BJ (cell line): Measurements from ENCODE around the gene DPYSL5. TPM values are rescaled to one million over a fixed set of nuclear protein-coding genes. Genes with fewer than 3 reads are reported as not detected.

Source experiments
- CTCF ChIA-PET: fragments of 350-600 bp; formaldehyde crosslinking; extraction: SDS; loops from one replicate; lab custom pipeline; 2021; ENCODE audit warnings: antibody characterized with exemption, inconsistent platforms; lab: Yijun Ruan, JAX
- POLR2A ChIA-PET: fragments of 300-600 bp; sonication (Branson Sonifier 250); formaldehyde crosslinking; extraction: SDS; loops from one replicate; lab custom pipeline; 2021; ENCODE audit warnings: antibody characterized with exemption; lab: Charles Lee
- DNase-seq: peaks from one replicate; pipeline ENCODE4 v3.0.0-alpha.2; 2011; ENCODE audit warnings: low read depth
- H3K27me3 ChIP-seq: 2 replicates; pipeline ENCODE4 v1.6.0; 2011; ENCODE audit warnings: low read length; ENCODE audit not compliant: control insufficient read depth, insufficient read depth
- H3K36me3 ChIP-seq: 2 replicates; pipeline ENCODE4 v1.5.1; 2011; ENCODE audit warnings: low read length; ENCODE audit not compliant: control insufficient read depth, insufficient read depth
- H3K4me3 ChIP-seq: 2 replicates; pipeline ENCODE4 v1.5.1; 2011; ENCODE audit warnings: low read depth, mild to moderate bottlenecking, control low read depth, low read length
- polyA plus RNA-seq: library from polyadenylated mRNA; depleted of rRNA; stranded (reverse); fragments of >200 nt; gene quantifications from 2 replicates; pipeline ENCODE4 v1.2.3, GENCODE V29; 2011
- TF ChIP-seq, protein P1 (sequence below): IDR thresholded peaks from 2 replicates; pipeline ENCODE4 v1.5.1; 2011; ENCODE audit warnings: low read depth, mild to moderate bottlenecking, control low read depth, inconsistent platforms, low read length, moderate library complexity; ENCODE audit not compliant: insufficient read depth

DPYSL5 gene
- polyA plus RNA-seq, 1 experiment: not detected

DNA sequence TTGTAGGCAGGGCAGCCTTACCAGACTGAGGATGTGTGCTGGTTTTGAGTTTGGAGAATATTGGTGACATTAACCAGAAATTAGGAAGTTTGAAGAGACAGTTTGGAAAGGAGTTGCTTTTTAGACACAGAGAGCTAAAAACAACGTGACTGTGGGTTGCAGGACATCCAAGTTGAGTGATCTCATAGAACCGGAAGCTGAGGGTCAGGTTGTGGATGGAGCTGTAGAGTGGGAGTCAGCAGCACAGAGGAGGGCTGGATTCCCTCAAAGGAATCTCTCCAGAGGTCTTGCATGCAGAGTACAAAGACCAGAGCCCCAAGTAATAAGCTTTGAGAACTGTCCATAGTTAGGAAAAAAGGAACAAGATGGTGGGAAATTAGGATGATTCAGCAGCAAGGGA lies 131.8 kb downstream of the DPYSL5 start:
- no peaks in the 10 kb centered on the region for H3K36me3 ChIP-seq
- TF ChIP-seq, protein P1, sequence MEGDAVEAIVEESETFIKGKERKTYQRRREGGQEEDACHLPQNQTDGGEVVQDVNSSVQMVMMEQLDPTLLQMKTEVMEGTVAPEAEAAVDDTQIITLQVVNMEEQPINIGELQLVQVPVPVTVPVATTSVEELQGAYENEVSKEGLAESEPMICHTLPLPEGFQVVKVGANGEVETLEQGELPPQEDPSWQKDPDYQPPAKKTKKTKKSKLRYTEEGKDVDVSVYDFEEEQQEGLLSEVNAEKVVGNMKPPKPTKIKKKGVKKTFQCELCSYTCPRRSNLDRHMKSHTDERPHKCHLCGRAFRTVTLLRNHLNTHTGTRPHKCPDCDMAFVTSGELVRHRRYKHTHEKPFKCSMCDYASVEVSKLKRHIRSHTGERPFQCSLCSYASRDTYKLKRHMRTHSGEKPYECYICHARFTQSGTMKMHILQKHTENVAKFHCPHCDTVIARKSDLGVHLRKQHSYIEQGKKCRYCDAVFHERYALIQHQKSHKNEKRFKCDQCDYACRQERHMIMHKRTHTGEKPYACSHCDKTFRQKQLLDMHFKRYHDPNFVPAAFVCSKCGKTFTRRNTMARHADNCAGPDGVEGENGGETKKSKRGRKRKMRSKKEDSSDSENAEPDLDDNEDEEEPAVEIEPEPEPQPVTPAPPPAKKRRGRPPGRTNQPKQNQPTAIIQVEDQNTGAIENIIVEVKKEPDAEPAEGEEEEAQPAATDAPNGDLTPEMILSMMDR: no peak
- no peak overlapping the region for H3K4me3 ChIP-seq
- CTCF ChIA-PET: interaction anchor here (1.0 to 1.3 kb wide), 2 partner anchors 18 to 33 kb away, joined by 3 read pairs; no protein-coding TSS in a partner anchor
- no peak for DNase-seq
- POLR2A ChIA-PET: no interaction called here
- no peaks in the 10 kb centered on the region for H3K27me3 ChIP-seq

DNA sequence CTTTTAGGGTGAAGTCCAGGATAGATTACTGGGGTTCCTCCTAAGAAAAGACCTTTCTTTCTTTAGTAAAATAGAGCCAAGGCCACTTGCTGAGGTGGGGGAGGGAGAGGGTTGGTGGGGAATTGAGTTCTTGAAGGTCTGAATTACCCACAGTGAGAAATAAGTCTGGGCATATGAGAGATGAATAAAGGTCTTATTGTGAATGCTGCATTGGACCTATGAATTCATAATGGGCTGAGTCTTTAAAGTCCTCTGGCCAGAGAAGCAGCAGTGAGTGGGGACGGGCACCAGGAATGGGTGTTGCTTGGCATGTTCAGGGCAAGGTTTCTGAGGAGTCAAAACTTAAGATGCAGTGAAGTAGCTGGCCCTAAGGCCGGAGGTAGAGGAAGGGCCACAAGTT lies 133.0 kb downstream of the DPYSL5 start:
- H3K4me3 ChIP-seq: no peak overlapping the region
- H3K36me3 ChIP-seq: no peaks in the 10 kb centered on the region
- CTCF ChIA-PET: interaction anchor here (4.2 kb wide), 1 partner anchor 19 kb away, joined by 18 read pairs; no protein-coding TSS in a partner anchor
- POLR2A ChIA-PET: no interaction called here
- no peak for DNase-seq
- no peaks in the 10 kb centered on the region for H3K27me3 ChIP-seq
- TF ChIP-seq, protein P1: no peak

DNA sequence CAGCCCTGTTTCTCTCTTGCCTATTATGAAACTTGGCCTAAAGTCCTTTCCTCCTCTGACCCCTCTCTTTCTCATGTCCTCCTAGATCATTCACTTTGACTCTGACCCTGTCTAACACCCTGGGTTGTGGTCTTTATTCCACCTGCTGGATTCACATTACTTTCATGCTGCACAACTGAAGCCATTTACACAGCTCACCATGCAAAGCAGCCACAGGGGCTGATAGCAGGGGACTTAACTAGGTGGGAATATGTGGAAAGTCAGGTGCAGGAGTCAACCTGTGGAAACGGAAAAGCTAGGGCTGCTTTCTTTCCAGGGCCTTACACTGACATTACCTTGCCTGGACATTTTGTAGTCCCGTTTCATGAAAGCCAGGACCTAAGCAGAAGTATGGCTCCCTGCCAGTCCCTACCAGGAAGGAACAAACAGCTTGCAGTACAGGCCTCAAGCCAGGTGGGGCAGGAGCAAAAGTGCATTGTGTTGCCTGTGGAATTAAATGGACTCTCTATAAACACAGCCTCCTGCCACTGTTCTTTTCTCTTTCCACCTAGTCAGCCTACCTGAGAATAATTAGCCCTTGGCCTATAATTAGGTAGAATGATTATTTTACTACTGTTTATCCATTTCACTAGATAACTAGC lies 134.3 kb downstream of the DPYSL5 start:
- no peak for DNase-seq
- POLR2A ChIA-PET: no interaction called here
- no peaks in the 10 kb centered on the region for H3K27me3 ChIP-seq
- no peaks in the 10 kb centered on the region for H3K36me3 ChIP-seq
- CTCF ChIA-PET: interaction anchor here (1.1 to 4.2 kb wide), 2 partner anchors 21 to 27 kb away, joined by 4 to 18 read pairs; no protein-coding TSS in a partner anchor
- no peak overlapping the region for H3K4me3 ChIP-seq
- TF ChIP-seq, protein P1: no peak

DNA sequence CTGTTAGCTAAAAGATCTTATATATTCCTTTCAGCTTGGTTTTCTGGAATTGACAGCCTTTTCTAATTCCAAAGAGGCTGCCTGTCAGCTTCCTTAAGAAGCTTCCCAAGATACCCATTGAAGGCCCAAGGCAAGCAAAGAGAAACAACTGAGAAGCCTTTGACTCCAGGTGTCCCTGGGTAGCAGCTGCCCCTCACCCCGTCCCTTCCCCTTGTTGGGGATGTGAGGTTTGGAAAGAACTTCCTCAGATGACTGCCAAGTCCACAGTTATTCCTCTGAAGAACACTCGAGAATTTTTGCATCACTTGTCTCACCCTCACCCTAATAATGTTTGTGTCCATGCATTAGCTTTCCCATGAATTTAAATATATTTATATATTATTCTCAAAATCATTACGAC lies 135.8 kb downstream of the DPYSL5 start:
- DNase-seq: no peak
- TF ChIP-seq, protein P1: no peak
- ChIA-PET POLR2A (no interaction called here), CTCF (interaction anchor here (0.9 to 4.2 kb wide), 3 partner anchors 15 to 137 kb away, joined by 3 to 18 read pairs (median 4); no protein-coding TSS in a partner anchor)
- Histone ChIP-seq H3K36me3 (no peaks in the 10 kb centered on the region), H3K4me3 (no peak overlapping the region), H3K27me3 (no peaks in the 10 kb centered on the region)

DNA sequence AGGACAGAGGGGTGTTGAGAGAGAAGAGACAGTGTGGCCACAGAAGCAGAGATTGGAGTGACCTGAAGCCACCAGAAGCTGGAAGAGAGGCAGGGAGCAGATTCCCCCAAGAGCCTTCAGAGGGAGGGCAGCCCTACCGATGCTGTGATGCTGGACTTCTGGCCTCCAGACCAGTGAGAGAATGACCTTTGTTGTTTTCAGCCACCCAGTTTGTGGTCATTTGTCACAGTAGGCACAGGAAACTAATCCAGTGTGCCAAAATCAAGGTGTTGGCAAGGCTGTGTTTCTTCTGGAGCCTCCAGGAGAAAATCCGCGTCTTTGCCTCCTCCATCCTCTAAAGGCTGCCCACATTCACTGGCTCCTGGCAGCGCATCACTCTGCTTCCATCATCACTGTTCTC lies 137.9 kb downstream of the DPYSL5 start:
- ChIA-PET POLR2A (no interaction called here), CTCF (no interaction called here)
- Histone ChIP-seq H3K36me3 (no peaks in the 10 kb centered on the region), H3K27me3 (no peaks in the 10 kb centered on the region), H3K4me3 (no peak overlapping the region)
- TF ChIP-seq, protein P1: no peak
- DNase-seq: no peak
